H9 (cell line): Measurements from ENCODE around the gene NAPSA. TPM values are rescaled to one million over a fixed set of nuclear protein-coding genes. Genes with fewer than 3 reads are reported as not detected.

Experiments used
- DNase-seq: peaks from one replicate; pipeline ENCODE4 v3.0.0-alpha.2; 2017
- H2AFZ ChIP-seq: one replicate; pipeline ENCODE4 v1.6.1; 2013; ENCODE audit warnings: mild to moderate bottlenecking, low read length, control low read depth, moderate library complexity
- H2AK5ac ChIP-seq: 2 replicates; pipeline ENCODE4 v1.6.1; 2013; ENCODE audit warnings: low read length, control low read depth, mixed read lengths; ENCODE audit not compliant: insufficient read length
- H2BK120ac ChIP-seq: one replicate; pipeline ENCODE4 v1.6.1; 2013; ENCODE audit warnings: low read depth, mild to moderate bottlenecking, low read length, control low read depth, inconsistent platforms; ENCODE audit not compliant: poor library complexity, severe bottlenecking
- H2BK12ac ChIP-seq: 2 replicates; pipeline ENCODE4 v1.6.1; 2013; ENCODE audit warnings: low read length, control low read depth, mixed read lengths, low read depth; ENCODE audit not compliant: insufficient read length
- H2BK15ac ChIP-seq: 2 replicates; pipeline ENCODE4 v1.6.1; 2013; ENCODE audit warnings: low read depth, low read length, control low read depth
- H2BK20ac ChIP-seq: one replicate; pipeline ENCODE4 v1.6.1; 2013; ENCODE audit warnings: low read depth, mild to moderate bottlenecking, low read length, control low read depth, inconsistent platforms; ENCODE audit not compliant: poor library complexity, severe bottlenecking
- H2BK5ac ChIP-seq: 2 replicates; pipeline ENCODE4 v1.6.1; 2013; ENCODE audit warnings: low read length, control low read depth, mixed read lengths; ENCODE audit not compliant: insufficient read length
- H3K14ac ChIP-seq: 2 replicates; pipeline ENCODE4 v1.6.1; 2013; ENCODE audit warnings: low read length, control low read depth; ENCODE audit not compliant: insufficient read depth
- H3K18ac ChIP-seq: 2 replicates; pipeline ENCODE4 v1.6.1; 2013; ENCODE audit warnings: low read depth, mild to moderate bottlenecking, mixed read lengths, low read length, control low read depth; ENCODE audit not compliant: insufficient read length
- H3K23ac ChIP-seq: 2 replicates; pipeline ENCODE4 v1.6.1; 2013; ENCODE audit warnings: low read length, control low read depth, mixed read lengths, low read depth; ENCODE audit not compliant: insufficient read length
- H3K23me2 ChIP-seq: 2 replicates; pipeline ENCODE4 v1.6.1; 2013; ENCODE audit warnings: low read depth, mild to moderate bottlenecking, mixed read lengths, low read length, control low read depth; ENCODE audit not compliant: insufficient read length, poor library complexity, severe bottlenecking
- H3K27ac ChIP-seq: 2 replicates; pipeline ENCODE4 v1.5.1; 2013; ENCODE audit warnings: low read length, control low read depth, mixed read lengths, low read depth; ENCODE audit not compliant: insufficient read length
- H3K27me3 ChIP-seq: 2 replicates; pipeline ENCODE4 v1.6.1; 2013; ENCODE audit warnings: low read length, control low read depth, inconsistent platforms; ENCODE audit not compliant: insufficient read depth
- H3K4ac ChIP-seq: 2 replicates; pipeline ENCODE4 v1.6.1; 2013; ENCODE audit warnings: low read depth, mild to moderate bottlenecking, control low read depth, inconsistent platforms, low read length, moderate library complexity
- H3K4me1 ChIP-seq: 2 replicates; pipeline ENCODE4 v1.6.1; 2013; ENCODE audit warnings: low read length, control low read depth, inconsistent platforms; ENCODE audit not compliant: insufficient read depth
- H3K4me2 ChIP-seq: 2 replicates; pipeline ENCODE4 v1.6.1; 2013; ENCODE audit warnings: low read length, control low read depth, mixed read lengths; ENCODE audit not compliant: insufficient read length, insufficient read depth
- H3K56ac ChIP-seq: 2 replicates; pipeline ENCODE4 v1.6.1; 2013; ENCODE audit warnings: low read depth, mild to moderate bottlenecking, mixed read lengths, low read length, control low read depth; ENCODE audit not compliant: insufficient read length
- H3K79me1 ChIP-seq: 2 replicates; pipeline ENCODE4 v1.6.1; 2013; ENCODE audit warnings: low read depth, mild to moderate bottlenecking, moderate library complexity, low read length, control low read depth, inconsistent platforms; ENCODE audit not compliant: insufficient read depth, poor library complexity, severe bottlenecking
- H3K79me2 ChIP-seq: 2 replicates; pipeline ENCODE4 v1.6.1; 2013; ENCODE audit warnings: low read length, control low read depth, inconsistent platforms; ENCODE audit not compliant: insufficient read depth
- H3K9ac ChIP-seq: 2 replicates; pipeline ENCODE4 v1.6.1; 2013; ENCODE audit warnings: low read length, control low read depth, mixed read lengths; ENCODE audit not compliant: insufficient read length; ENCODE audit errors: extremely low read depth
- H3K9me3 ChIP-seq: one replicate; pipeline ENCODE4 v1.6.1; 2013; ENCODE audit warnings: low read depth, low read length, inconsistent platforms; ENCODE audit not compliant: control insufficient read depth
- H3T11ph ChIP-seq: one replicate; pipeline ENCODE4 v1.6.1; 2013; ENCODE audit warnings: mild to moderate bottlenecking, low read length, control low read depth, inconsistent platforms
- H4K20me1 ChIP-seq: one replicate; pipeline ENCODE4 v1.6.1; 2013; ENCODE audit not compliant: control insufficient read depth, insufficient read length, insufficient read depth
- H4K5ac ChIP-seq: 2 replicates; pipeline ENCODE4 v1.6.1; 2013; ENCODE audit warnings: low read depth, mild to moderate bottlenecking, mixed read lengths, low read length, control low read depth; ENCODE audit not compliant: insufficient read length
- H4K8ac ChIP-seq: replicated peaks from 2 replicates; pipeline ENCODE4 v1.6.1; 2013; ENCODE audit warnings: low read length, control low read depth, mixed read lengths, low read depth; ENCODE audit not compliant: insufficient read length
- H4K91ac ChIP-seq: 2 replicates; pipeline ENCODE4 v1.6.1; 2013; ENCODE audit warnings: low read depth, mild to moderate bottlenecking, moderate library complexity, mixed read lengths, low read length, control low read depth; ENCODE audit not compliant: insufficient read length
- H3K27ac Mint-ChIP-seq, 3 experiments: 2 replicates in 2 of 3; 3 replicates in 1 of 3; pipeline ENCODE4 v1.8.0; 2020 to 2021; ENCODE audit warnings: mixed read lengths in 3 of 3, mild to moderate bottlenecking in 1 of 3, moderate library complexity in 1 of 3
- H3K27me3 Mint-ChIP-seq: 2 replicates; pipeline ENCODE4 v1.8.0; 2021; ENCODE audit warnings: low read depth, mild to moderate bottlenecking, moderate library complexity, mixed read lengths
- H3K36me3 Mint-ChIP-seq, 3 experiments: 2 replicates in 2 of 3; 3 replicates in 1 of 3; pipeline ENCODE4 v1.8.0; 2020 to 2021; ENCODE audit warnings: low read depth in 3 of 3, mixed read lengths in 3 of 3; ENCODE audit not compliant: insufficient read depth in 1 of 3
- H3K4me1 Mint-ChIP-seq, 2 experiments: 2 replicates each; pipeline ENCODE4 v1.8.0; 2020; ENCODE audit warnings: mixed read lengths in 2 of 2
- H3K4me3 Mint-ChIP-seq, 2 experiments: 2 replicates in 1 of 2; 3 replicates in 1 of 2; pipeline ENCODE4 v1.8.0; 2020 to 2021; ENCODE audit warnings: mild to moderate bottlenecking in 2 of 2, mixed read lengths in 2 of 2, moderate library complexity in 1 of 2
- H3K9me3 Mint-ChIP-seq, 2 experiments: 2 replicates in 1 of 2; 3 replicates in 1 of 2; pipeline ENCODE4 v1.8.0; 2020; ENCODE audit warnings: mild to moderate bottlenecking in 2 of 2, mixed read lengths in 2 of 2, moderate library complexity in 1 of 2
- WGBS: extraction: QIAGEN DNeasy Blood & Tissue Kit; methylation state at CpG from one replicate; pipeline ENCODE4 v1.1.7; 2013; ENCODE audit warnings: missing lambda C conversion rate, low lambda C conversion rate, mixed read lengths; ENCODE audit not compliant: insufficient read length; ENCODE audit errors: extremely low coverage; 5-methylcytosine and 5-hydroxymethylcytosine counted together
- total RNA-seq: library from RNA; stranded (reverse); gene quantifications from 2 replicates; pipeline ENCODE4 v1.2.1, GENCODE V29; 2021
- TF ChIP-seq, protein P1 (sequence below): fragments of 200-600 bp; sonication (generic); conservative IDR thresholded peaks from 3 replicates; pipeline ENCODE4 v1.8.0; 2021; ENCODE audit warnings: antibody characterized with exemption, mild to moderate bottlenecking

The NAPSA gene
- total RNA-seq, 1 experiment from 2014 or later: 0.44 TPM

GRCh38 chr19:50383001-50383851 is 17.8 kb upstream of the NAPSA start:
- TF ChIP-seq, protein P1, sequence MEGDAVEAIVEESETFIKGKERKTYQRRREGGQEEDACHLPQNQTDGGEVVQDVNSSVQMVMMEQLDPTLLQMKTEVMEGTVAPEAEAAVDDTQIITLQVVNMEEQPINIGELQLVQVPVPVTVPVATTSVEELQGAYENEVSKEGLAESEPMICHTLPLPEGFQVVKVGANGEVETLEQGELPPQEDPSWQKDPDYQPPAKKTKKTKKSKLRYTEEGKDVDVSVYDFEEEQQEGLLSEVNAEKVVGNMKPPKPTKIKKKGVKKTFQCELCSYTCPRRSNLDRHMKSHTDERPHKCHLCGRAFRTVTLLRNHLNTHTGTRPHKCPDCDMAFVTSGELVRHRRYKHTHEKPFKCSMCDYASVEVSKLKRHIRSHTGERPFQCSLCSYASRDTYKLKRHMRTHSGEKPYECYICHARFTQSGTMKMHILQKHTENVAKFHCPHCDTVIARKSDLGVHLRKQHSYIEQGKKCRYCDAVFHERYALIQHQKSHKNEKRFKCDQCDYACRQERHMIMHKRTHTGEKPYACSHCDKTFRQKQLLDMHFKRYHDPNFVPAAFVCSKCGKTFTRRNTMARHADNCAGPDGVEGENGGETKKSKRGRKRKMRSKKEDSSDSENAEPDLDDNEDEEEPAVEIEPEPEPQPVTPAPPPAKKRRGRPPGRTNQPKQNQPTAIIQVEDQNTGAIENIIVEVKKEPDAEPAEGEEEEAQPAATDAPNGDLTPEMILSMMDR: no peak
- Histone ChIP-seq H3K79me1 (peaks cover 8% of the 10 kb centered on the region), H4K20me1 (no peaks in the 10 kb centered on the region), H3K4me1 (no peaks in the 10 kb centered on the region), H2AFZ (no peak overlapping the region), H3K4ac (no peak overlapping the region), H4K91ac (no peak overlapping the region), H3K27me3 (no peaks in the 10 kb centered on the region), H3K14ac (no peak overlapping the region), H3K56ac (no peak overlapping the region), H4K5ac (no peak overlapping the region), H2BK5ac (no peak overlapping the region), H2BK12ac (no peak overlapping the region), H3K27ac (no peak overlapping the region), H3K4me2 (peak overlapping the region; percentile 99), H3K9me3 (no peaks in the 10 kb centered on the region), H3K18ac (no peak overlapping the region), H3K23ac (no peak overlapping the region), H3K9ac (peak overlapping the region; percentile 46), H2BK15ac (no peak overlapping the region), H2BK120ac (no peak overlapping the region), H2BK20ac (no peak overlapping the region), H4K8ac (no peak overlapping the region), H3T11ph (no peak overlapping the region), H3K79me2 (peaks cover 12% of the 10 kb centered on the region; the same call in 1 of the 2 replicates), H3K23me2 (peaks cover 14% of the 10 kb centered on the region), H2AK5ac (no peak overlapping the region)
- Mint-ChIP-seq H3K27ac (peak overlapping the region; percentile 90 to 99 (median 91)), H3K36me3 (peaks cover 42 to 62% (median 57%) of the 10 kb centered on the region in 3 experiments), H3K27me3 (no peaks in the 10 kb centered on the region; the same call in 1 of the 2 replicates), H3K9me3 (no peaks in the 10 kb centered on the region; a peak in 2 of 5 replicates), H3K4me1 (peaks cover 15 to 17% of the 10 kb centered on the region in 2 experiments), H3K4me3 (peak overlapping the region; percentile 94)
- no CpG with 5 or more reads among the region's 21 CpGs for WGBS
- DNase-seq: peak; percentile 49
